KG1 (cell line): ENCODE results near the gene HBD.

ENCODE experiments used
- DNase-seq: peaks from one replicate; lab custom pipeline; 2025; lab: John Stamatoyannopoulos, UW

The HBD gene

GRCh38 chr11:5232821-5233220 lies 1.5 kb downstream of the HBD start:
- no peak for DNase-seq

DNA sequence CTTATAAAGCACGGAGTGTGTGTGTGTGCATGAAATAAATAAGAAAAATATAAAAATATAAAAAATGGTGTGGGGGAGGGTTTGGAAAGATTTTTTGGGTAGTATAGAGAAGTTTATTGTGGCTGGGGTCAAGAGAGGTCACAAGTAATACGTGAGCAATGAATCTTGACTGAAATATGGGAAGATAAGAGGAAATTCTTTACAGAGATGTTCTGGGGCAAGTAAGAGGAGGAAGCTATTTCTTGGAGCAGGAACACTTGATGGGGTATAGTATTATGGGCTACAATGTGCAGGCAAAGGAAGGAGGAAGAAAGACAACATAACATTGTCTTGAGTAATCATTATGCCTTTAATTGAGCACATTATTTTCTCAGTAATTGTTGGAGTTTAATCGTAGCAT lies 2.1 kb downstream of the HBD start:
- no peak for DNase-seq

DNA sequence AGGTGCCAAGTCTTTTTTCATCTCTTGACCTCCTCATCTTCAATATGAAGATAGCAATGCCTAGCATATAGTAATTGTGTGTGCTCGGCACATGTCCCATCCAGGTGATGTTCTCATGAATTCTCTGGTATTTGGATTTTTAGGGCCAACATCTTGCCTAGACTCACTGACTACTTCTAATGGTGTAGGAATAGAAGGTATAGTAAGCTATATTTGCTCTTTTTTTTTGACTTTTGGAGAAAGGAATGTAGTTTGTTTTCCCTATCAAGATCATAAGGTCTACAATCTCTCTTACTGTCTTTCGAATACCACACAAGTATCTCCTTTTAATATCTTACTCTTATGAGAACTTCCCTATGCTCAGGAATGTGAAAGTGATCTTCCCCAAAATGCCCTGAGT lies 3.2 kb downstream of the HBD start:
- DNase-seq, result no peak

GRCh38 chr11:5230266-5230665 lies 4.0 kb downstream of the HBD start:
- DNase-seq, result no peak

GRCh38 chr11:5229796-5230195 lies 4.5 kb downstream of the HBD start:
- DNase-seq, result no peak

DNA sequence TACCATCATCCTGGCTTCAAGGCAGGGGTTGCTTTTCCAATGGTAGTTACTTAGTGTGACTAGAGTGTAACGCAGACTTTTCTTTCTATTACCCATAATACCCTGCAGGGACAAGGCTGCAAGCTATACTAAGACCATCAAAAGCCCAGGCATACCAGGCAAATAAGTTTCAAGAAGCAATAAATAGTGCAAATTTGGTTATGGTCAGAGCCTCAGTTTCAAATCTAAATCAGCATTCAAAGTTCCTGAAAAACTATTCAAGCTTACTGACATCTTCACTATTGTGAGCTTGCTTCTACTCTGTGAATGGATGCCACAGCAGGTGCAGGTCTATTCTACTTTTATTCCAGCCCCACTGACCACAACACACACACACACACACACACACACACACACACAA lies 4.9 kb downstream of the HBD start:
- DNase-seq, result no peak

- DNase-seq, result no peak
Measured at GRCh38 chr11:5228124-5228523, 6.2 kb downstream of the HBD start.

GRCh38 chr11:5227681-5228080 lies 6.6 kb downstream of the HBD start:
- no peak for DNase-seq

GRCh38 chr11:5226732-5227310 lies 7.5 kb downstream of the HBD start, which contains the start of gene HBB:
TSS of gene HBB (minus strand) at chr11:5227071. CDS start at chr11:5227021, 50 bp downstream.
- no peak for DNase-seq

GRCh38 chr11:5225480-5225871 lies 8.8 kb downstream of the HBD start:
- no peak for DNase-seq

DNA sequence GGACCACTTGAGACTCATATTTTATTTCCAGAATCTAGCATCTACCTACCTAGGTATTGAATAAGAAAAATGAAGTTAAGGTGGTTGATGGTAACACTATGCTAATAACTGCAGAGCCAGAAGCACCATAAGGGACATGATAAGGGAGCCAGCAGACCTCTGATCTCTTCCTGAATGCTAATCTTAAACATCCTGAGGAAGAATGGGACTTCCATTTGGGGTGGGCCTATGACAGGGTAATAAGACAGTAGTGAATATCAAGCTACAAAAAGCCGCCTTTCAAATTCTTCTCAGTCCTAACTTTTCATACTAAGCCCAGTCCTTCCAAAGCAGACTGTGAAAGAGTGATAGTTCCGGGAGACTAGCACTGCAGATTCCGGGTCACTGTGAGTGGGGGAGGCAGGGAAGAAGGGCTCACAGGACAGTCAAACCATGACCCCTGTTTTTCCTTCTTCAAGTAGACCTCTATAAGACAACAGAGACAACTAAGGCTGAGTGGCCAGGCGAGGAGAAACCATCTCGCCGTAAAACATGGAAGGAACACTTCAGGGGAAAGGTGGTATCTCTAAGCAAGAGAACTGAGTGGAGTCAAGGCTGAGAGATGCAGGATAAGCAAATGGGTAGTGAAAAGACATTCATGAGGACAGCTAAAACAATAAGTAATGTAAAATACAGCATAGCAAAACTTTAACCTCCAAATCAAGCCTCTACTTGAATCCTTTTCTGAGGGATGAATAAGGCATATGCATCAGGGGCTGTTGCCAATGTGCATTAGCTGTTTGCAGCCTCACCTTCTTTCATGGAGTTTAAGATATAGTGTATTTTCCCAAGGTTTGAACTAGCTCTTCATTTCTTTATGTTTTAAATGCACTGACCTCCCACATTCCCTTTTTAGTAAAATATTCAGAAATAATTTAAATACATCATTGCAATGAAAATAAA lies 9.5 kb downstream of the HBD start:
- DNase-seq, result no peak

DNA sequence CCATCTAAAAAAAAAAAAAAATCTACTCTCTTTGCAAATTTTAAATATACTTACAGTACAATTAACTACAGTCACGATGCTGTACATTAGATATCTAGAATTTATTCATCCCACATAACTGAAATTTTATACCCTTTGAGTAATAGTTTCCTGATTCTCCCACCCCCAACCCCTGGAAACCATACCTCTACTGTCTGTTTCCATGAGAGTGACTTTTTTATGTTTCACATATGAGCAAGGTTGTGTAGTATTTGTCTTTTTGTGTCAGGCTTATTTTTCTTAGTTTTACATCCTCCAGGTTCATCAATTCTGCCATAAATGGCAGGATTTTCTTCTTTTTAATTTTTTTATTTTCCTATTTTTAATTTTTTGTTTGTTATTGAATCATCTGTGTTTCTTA lies 10.6 kb downstream of the HBD start:
- no peak for DNase-seq

GRCh38 chr11:5223146-5223545 lies 11.1 kb downstream of the HBD start:
- DNase-seq, result no peak

- no peak for DNase-seq
Measured at GRCh38 chr11:5210376-5210885, 23.9 kb downstream of the HBD start.

DNA sequence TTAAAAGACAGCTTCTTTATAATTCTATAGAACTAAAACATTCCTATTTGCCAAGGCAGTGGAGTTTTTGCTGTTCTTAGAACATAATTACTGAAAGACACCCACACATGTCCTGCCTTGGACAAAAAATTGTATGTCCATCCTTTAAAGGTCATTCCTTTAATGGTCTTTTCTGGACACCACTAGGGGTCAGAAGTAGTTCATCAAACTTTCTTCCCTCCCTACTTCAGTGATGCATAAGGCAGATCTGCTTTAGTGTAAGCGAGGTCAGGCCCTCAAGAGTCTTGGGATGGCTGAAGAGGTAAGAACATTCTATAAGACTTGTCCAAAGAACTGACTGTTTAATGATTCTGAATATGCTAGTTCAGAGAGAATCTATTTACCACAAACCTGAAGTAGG lies 29.5 kb downstream of the HBD start:
- DNase-seq, result no peak

DNA sequence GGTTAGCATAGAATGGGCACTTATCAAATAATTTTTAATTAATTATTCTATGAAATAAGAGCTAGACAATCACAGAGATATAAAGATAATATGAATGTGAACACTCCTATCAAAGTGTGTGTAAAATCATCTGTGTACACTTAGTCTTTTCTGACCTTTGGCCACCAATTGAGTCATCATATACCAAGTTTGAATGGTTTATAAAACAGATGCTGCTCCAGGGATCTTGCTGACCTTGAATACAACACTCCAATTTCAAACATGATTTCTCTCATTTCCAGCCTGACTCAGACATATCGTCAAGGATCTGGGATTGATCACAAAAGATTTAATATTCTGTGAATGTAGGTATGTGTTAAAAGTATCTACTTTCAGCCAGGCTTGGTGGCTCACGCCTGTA lies 30.9 kb downstream of the HBD start:
- DNase-seq, result no peak

DNA sequence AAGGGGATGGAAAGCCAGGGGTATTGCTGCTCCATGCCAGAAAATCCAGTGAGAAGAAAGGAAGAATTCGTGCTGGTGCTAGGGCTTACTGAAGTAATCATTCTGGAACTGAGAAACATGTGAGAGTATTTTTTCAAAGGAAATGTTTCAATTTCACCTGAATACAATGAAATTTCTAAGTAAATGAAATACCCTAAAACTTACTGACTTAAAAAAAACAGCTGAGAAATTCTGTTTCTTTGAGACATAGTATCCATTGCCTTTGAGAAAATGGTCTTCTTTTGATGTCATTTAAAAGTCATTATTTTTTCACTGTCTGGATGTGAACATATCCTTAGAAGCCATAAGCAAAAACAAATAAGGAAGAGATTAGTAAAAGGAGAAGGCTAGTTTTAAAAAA lies 33.7 kb downstream of the HBD start, which contains the start of gene OR51V1:
TSS of gene OR51V1 (minus strand) at position 101 of the 400 bp plus-strand sequence. CDS start at position 101, 0 bp downstream.
- no peak for DNase-seq

- DNase-seq, result no peak
Measured at GRCh38 chr11:5198285-5198684, 36.0 kb downstream of the HBD start.

GRCh38 chr11:5197536-5197935 lies 36.7 kb downstream of the HBD start:
- no peak for DNase-seq

- DNase-seq, result no peak
Measured at GRCh38 chr11:5196731-5197130, 37.6 kb downstream of the HBD start.

DNA sequence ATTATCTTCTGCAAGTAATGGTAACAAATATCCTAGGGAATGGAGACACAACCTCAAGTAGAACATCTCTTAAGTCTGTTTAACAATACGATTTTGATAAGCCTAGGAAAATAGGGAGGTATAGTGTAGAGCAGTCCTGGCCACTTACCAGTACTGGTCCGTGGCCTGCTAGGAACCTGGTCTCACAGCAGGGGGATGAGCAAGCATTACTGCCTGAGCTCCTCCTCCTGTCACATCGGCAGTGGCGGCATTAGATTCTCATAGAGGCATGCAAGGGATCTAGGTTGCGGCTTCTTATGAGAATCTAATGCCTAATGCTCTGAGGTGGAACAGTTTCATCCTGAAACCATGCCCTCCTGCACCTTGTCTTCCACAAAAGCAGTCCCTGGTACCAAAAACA lies 38.2 kb downstream of the HBD start:
- DNase-seq, result no peak

GRCh38 chr11:5192738-5193137 lies 41.5 kb downstream of the HBD start:
- no peak for DNase-seq

GRCh38 chr11:5188201-5188600 lies 46.1 kb downstream of the HBD start:
- DNase-seq, result no peak
